GM23338 (cell line): ENCODE data around the gene TSHZ2. TPM values are rescaled to one million over a fixed set of nuclear protein-coding genes. Genes with fewer than 3 reads are reported as not detected.

Source experiments
- ATAC-seq: fragments of 200-7000 bp; cut with Tn5 transposase; 3 replicates; pipeline ENCODE4 v1.9.1; 2020
- DNase-seq: peaks from one replicate; pipeline ENCODE4 v3.0.0-alpha.2; 2015; ENCODE audit warnings: low spot score
- H2AFZ ChIP-seq: fragments of 200-600 bp; sonication (generic); 2 replicates; pipeline ENCODE4 v1.8.0; 2016; ENCODE audit warnings: antibody characterized with exemption, mild to moderate bottlenecking, moderate library complexity
- H3F3A ChIP-seq: fragments of 200-600 bp; sonication (generic); replicated peaks from 2 replicates; pipeline ENCODE4 v1.8.0; 2017; ENCODE audit warnings: antibody characterized with exemption, mixed run types, low read depth
- H3K27ac ChIP-seq: fragments of 200-600 bp; sonication (generic); 2 replicates; pipeline ENCODE4 v1.6.1; 2016; ENCODE audit warnings: low read depth
- H3K27me3 ChIP-seq: fragments of 200-600 bp; sonication (generic); 2 replicates; pipeline ENCODE4 v1.8.0; 2016; ENCODE audit warnings: mild to moderate bottlenecking, mixed run types, moderate library complexity; ENCODE audit not compliant: insufficient read depth
- H3K36me3 ChIP-seq: fragments of 200-600 bp; sonication (generic); 2 replicates; pipeline ENCODE4 v1.8.0; 2016; ENCODE audit warnings: mild to moderate bottlenecking; ENCODE audit not compliant: insufficient read depth
- H3K4me1 ChIP-seq: fragments of 200-600 bp; sonication (generic); 2 replicates; pipeline ENCODE4 v1.8.0; 2016; ENCODE audit warnings: mild to moderate bottlenecking, moderate library complexity; ENCODE audit not compliant: insufficient read depth
- H3K4me2 ChIP-seq: fragments of 200-600 bp; sonication (generic); 2 replicates; pipeline ENCODE4 v1.7.1; 2017; ENCODE audit warnings: mixed run types
- H3K4me3 ChIP-seq: fragments of 200-600 bp; sonication (generic); 2 replicates; pipeline ENCODE4 v1.6.1; 2016; ENCODE audit warnings: mixed run types
- H3K79me2 ChIP-seq: fragments of 200-600 bp; sonication (generic); replicated peaks from 2 replicates; pipeline ENCODE4 v1.8.0; 2017; ENCODE audit warnings: mild to moderate bottlenecking; ENCODE audit not compliant: insufficient read depth
- H3K9me2 ChIP-seq: fragments of 200-600 bp; sonication (generic); 2 replicates; pipeline ENCODE4 v1.8.0; 2017; ENCODE audit not compliant: insufficient read depth
- H4K20me1 ChIP-seq: fragments of 200-600 bp; sonication (generic); replicated peaks from 2 replicates; pipeline ENCODE4 v1.8.0; 2017; ENCODE audit warnings: mild to moderate bottlenecking; ENCODE audit not compliant: insufficient read depth
- H3K27ac Mint-ChIP-seq: 2 replicates; pipeline ENCODE4 v1.8.0; 2020; ENCODE audit warnings: inconsistent platforms, mild to moderate bottlenecking, moderate library complexity, mixed read lengths
- H3K27me3 Mint-ChIP-seq: 3 replicates; pipeline ENCODE4 v1.8.0; 2022; ENCODE audit warnings: low read depth, mild to moderate bottlenecking, moderate library complexity, mixed read lengths, inconsistent platforms; ENCODE audit not compliant: insufficient read depth, poor library complexity
- H3K36me3 Mint-ChIP-seq: 3 replicates; pipeline ENCODE4 v1.8.0; 2021; ENCODE audit warnings: low read depth, mild to moderate bottlenecking, inconsistent platforms, moderate library complexity, mixed read lengths
- H3K4me1 Mint-ChIP-seq: 3 replicates; pipeline ENCODE4 v1.8.0; 2020; ENCODE audit warnings: mild to moderate bottlenecking, inconsistent platforms, mixed read lengths
- H3K4me3 Mint-ChIP-seq: 3 replicates; pipeline ENCODE4 v1.8.0; 2021; ENCODE audit warnings: moderate library complexity, mild to moderate bottlenecking, inconsistent platforms, mixed read lengths
- H3K9me3 Mint-ChIP-seq: 3 replicates; pipeline ENCODE4 v1.8.0; 2020; ENCODE audit warnings: moderate library complexity, mild to moderate bottlenecking, inconsistent platforms, mixed read lengths
- CREB1 ChIP-seq: fragments of 250-450 bp; sonication (Bioruptor Pico); IDR thresholded peaks from 2 replicates; pipeline ENCODE4 v1.5.0; 2020; ENCODE audit warnings: low read depth, mild to moderate bottlenecking, moderate library complexity
- CTCF ChIP-seq, 2 experiments: fragments of 200-600 bp in 1 of 2; sonication (generic) in 1 of 2; conservative IDR thresholded peaks; 2 replicates each; pipeline versions ENCODE4 v1.5.1 to v1.6.1; 2016 to 2017; ENCODE audit warnings: antibody characterized with exemption in 2 of 2, low read depth in 2 of 2, mild to moderate bottlenecking in 2 of 2, moderate library complexity in 1 of 2
- ETS1 ChIP-seq: IDR thresholded peaks from 2 replicates; pipeline ENCODE4 v1.6.1; 2016; ENCODE audit warnings: antibody characterized with exemption
- EZH2 ChIP-seq: fragments of 200-600 bp; sonication (generic); IDR thresholded peaks from one replicate; pipeline ENCODE4 v1.8.0; 2017; ENCODE audit warnings: antibody characterized with exemption, mild to moderate bottlenecking, low read depth; ENCODE audit not compliant: unreplicated experiment
- EZH2phosphoT487 ChIP-seq: fragments of 200-600 bp; sonication (generic); IDR thresholded peaks from one replicate; pipeline ENCODE4 v1.8.1; 2018; ENCODE audit warnings: antibody characterized with exemption; ENCODE audit not compliant: unreplicated experiment
- JUNB ChIP-seq: IDR thresholded peaks from one replicate; pipeline ENCODE4 v1.6.1; 2016; ENCODE audit warnings: antibody characterized with exemption; ENCODE audit not compliant: unreplicated experiment
- NANOG ChIP-seq: IDR thresholded peaks from 2 replicates; pipeline ENCODE4 v1.6.1; 2016; ENCODE audit warnings: antibody characterized with exemption, borderline replicate concordance
- POLR2AphosphoS5 ChIP-seq: IDR thresholded peaks from 2 replicates; pipeline ENCODE4 v1.6.1; 2016; ENCODE audit warnings: antibody characterized with exemption, low read depth
- STAT1 ChIP-seq: IDR thresholded peaks from one replicate; pipeline ENCODE4 v1.6.1; 2016; ENCODE audit warnings: antibody characterized with exemption; ENCODE audit not compliant: unreplicated experiment
- ZNF114 ChIP-seq: fragments of 250-450 bp; sonication (Bioruptor Pico); IDR thresholded peaks from 2 replicates; pipeline ENCODE4 v1.5.0; 2020; ENCODE audit warnings: mild to moderate bottlenecking, moderate library complexity
- ZNF331 ChIP-seq: fragments of 250-450 bp; sonication (Bioruptor Pico); IDR thresholded peaks from 2 replicates; pipeline ENCODE4 v1.5.0; 2020; ENCODE audit warnings: low read depth, mild to moderate bottlenecking, moderate library complexity
- ZNF462 ChIP-seq: fragments of 250-450 bp; sonication (Bioruptor Pico); IDR thresholded peaks from 2 replicates; pipeline ENCODE4 v1.5.0; 2020; ENCODE audit warnings: mild to moderate bottlenecking, moderate library complexity
- polyA plus RNA-seq: library from polyadenylated mRNA; unstranded; fragments of >200 nt; fragmentation: Nextera tagmentation; extraction: Ambion mirVana; gene quantifications from 2 replicates; pipeline ENCODE4 v1.2.1, GENCODE V29; 2016
- total RNA-seq: library from RNA; depleted of rRNA; stranded (reverse); fragments of >200 nt; shearing (Covaris generic); gene quantifications from 2 replicates; pipeline ENCODE4 v1.2.3, GENCODE V29; 2014

The TSHZ2 gene
- total and polyA plus RNA-seq, 2 experiments from 2014 or later: 0.49 to 1.3 TPM

- Histone ChIP-seq H4K20me1 (no peaks in the 10 kb centered on the region), H3K36me3 (no peaks in the 10 kb centered on the region), H3K79me2 (no peaks in the 10 kb centered on the region), H3K9me2 (no peaks in the 10 kb centered on the region), H3K27me3 (no peaks in the 10 kb centered on the region), H3K4me2 (no peak overlapping the region), H2AFZ (no peak overlapping the region), H3K27ac (no peak overlapping the region), H3K4me3 (no peak overlapping the region), H3K4me1 (no peaks in the 10 kb centered on the region; the same call in 1 of the 2 replicates), H3F3A (no peaks in the 10 kb centered on the region)
- Mint-ChIP-seq H3K27ac (no peak overlapping the region), H3K27me3 (peaks cover 9% of the 10 kb centered on the region), H3K4me1 (no peaks in the 10 kb centered on the region; the same call in 2 of the 3 replicates), H3K9me3 (peaks cover 4% of the 10 kb centered on the region; the same call in 2 of the 3 replicates), H3K36me3 (no peaks in the 10 kb centered on the region; the same call in 2 of the 3 replicates), H3K4me3 (no peak overlapping the region)
- TF ChIP-seq STAT1 (no peak), CTCF (conservative IDR thresholded peaks at IDR 0.05; ENCODE audit: low read depth in 2 of 2) (no peak), EZH2 (no peak), EZH2phosphoT487 (no peak), POLR2AphosphoS5 (no peak), ZNF462 (no peak), NANOG (no peak), CREB1 (CRISPR knock-in tag) (no peak), ZNF114 (CRISPR knock-in tag) (no peak), ZNF331 (CRISPR knock-in tag) (no peak), JUNB (no peak), ETS1 (no peak)
- DNase-seq (no peak), ATAC-seq (no peak)
These were observed 467.5 kb downstream of the TSHZ2 start for GRCh38 chr20:53439616-53440015.
